ENCODE data around the gene PARVG.

PARVG gene

DNA sequence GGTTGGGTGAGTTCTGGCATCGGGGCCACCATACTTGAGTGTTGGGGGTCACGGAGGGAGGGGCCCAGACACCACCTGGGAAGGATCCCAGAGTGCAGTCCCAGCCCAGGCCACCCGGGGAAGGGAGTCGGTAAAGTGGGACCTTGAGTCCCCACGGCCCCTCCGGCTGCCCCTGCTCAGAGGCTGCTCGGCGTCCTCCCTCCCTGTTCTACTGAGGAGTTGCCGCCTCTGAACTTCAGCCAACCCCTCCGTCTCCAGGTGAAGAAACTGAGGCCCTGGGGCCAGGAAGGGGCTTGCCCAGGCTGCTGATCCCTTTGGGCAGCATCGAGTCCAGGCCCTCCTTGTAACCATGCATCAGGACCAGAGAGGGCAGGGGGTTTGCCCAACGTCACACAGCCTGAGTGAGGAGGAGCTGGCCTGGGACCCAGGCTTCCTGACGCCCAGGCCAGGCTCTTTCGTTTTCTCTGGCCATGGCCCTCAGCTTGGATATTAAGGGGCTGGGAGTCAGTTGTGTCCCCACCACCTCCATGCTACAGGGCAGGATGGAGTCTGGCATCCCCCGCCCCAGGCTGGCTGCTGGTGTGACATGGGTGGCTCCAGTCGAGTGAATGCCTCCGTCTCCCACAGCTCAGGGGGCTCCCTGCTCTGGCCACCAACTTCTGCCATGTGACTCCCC, 1.3 kb downstream of the PARVG start:
- no peak for FAIRE-seq

GRCh38 chr22:44182588-44183286, 2.0 kb downstream of the PARVG start:
- no peak for FAIRE-seq

DNA sequence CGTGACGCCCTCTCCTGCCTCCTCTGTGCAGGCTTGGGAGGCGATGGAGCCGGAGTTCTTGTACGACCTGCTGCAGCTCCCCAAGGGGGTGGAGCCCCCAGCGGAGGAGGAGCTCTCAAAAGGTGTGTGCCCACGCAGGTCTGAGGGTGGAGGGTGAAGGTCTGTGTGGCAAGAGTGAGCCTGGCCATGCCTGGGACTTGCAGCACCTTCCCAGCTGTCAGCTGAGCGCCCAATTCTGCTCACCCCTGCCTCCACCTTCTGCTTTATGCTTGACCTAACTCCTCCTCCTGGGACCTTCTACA, 2.5 kb downstream of the PARVG start:
- FAIRE-seq, result no peak

- no peak for FAIRE-seq
Measured at GRCh38 chr22:44184006-44184405, 3.3 kb downstream of the PARVG start.

DNA sequence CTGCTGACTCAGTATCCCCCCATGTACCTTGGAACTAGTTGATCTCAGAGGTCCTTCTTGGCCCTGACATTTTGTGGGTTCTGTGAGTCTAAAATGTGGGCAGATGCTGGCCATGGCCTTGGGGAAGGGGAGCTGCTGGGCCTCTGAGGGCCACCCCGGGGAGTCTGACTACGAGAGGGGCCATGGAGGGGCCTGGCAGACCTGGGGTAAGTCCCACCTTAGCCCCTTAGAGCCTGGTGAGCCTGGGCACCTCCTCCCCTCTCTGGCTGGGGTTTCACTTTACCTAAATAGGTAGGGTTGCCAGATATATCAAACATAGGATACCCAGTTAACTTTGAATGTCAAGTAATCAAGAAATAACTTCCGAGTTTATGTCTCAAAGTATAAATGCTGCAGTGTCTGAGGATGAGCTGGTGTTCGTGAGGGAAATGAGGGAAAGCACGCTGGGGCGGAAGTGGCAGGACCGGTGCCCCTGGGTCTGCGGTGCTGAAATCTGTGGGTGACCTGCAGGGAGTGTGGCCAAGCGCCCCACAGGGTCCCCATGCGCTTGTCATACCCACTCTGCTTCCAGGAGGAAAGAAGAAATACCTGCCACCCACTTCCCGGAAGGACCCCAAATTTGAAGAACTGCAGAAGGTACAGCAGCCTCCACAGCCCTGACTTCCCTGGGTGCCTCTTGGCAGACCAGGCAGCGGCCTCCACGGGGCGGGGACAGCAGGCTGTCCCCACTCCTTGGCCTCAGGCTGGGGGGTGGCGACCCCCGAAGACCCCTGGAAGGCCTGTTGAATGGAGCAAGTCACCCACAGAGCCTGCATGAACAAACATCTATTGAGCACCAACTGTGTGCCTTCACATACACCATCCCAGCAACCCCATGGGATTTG, 4.8 kb downstream of the PARVG start:
- FAIRE-seq, result no peak

DNA sequence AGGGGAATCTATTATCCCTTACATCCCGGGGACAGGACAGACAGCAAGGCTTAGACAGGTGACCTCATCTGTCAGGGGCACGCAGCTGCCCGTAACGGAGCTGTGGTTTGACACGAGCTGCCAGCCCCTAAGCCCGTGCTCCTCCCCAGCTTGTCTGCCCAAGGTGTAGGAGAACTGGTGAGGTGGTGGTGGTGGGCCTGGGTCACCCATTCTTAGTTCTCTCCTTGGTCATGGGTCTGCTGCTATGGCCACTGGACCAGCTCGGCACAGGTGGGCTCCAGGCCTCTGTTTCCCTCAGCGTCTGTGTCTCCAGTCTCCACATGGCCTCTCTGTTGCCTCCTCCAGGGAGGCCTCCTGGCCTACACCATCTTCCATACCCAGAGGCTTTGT, 5.4 kb downstream of the PARVG start:
- no peak for FAIRE-seq

DNA sequence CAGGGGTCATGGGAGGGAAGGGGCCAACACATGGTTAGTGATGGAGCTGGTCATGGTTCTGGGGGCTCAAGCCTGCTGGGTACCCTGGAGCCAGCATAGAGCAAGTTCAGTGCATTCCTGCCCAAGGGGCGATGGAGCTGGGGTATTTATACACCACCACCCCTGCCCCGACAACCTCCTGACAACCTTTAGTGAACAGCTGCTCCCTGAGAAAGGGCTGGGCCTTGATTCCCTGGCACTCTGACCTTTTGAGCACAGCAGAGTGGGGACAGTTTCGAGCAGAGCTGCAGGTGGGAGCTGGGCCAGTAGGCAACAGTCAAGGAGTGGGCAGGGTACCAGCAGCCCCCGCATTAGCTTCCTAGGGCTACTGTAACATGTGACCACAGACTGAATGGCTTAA, 6.0 kb downstream of the PARVG start:
- FAIRE-seq, result no peak

GRCh38 chr22:44187652-44188230, 7.0 kb downstream of the PARVG start:
- FAIRE-seq, result no peak

GRCh38 chr22:44188316-44188715, 7.6 kb downstream of the PARVG start:
- FAIRE-seq, result no peak

DNA sequence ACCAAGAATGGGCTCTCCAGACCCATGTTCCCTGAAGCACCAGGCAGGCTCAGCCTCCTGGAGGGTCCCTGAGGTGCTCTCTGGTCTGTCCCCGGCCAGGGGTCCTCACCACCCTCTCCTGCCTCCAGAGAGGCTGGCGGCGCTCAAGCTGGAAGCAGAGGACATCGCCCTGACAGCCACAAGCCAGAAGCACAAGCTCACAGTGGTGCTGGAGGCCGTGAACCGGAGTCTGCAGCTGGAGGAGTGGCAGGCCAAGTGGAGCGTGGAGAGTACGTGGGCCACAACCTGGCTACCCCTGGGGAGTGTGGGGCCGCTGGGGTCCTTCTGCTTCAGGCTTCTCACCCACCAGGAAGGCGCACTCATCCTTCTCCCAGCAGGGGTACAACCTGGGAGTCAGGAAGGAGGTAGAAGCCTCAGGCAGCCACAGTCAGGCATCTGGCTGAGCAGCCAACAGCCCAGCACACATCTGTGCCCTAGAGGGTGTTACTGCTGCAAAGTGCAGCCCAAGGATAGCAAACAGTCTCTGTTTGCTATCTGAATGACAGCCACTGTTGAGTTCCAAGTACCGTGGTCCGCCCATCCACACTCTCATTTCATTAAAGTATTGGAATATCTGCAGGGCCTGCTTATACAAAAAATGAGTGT, 8.4 kb downstream of the PARVG start:
- FAIRE-seq, result no peak

DNA sequence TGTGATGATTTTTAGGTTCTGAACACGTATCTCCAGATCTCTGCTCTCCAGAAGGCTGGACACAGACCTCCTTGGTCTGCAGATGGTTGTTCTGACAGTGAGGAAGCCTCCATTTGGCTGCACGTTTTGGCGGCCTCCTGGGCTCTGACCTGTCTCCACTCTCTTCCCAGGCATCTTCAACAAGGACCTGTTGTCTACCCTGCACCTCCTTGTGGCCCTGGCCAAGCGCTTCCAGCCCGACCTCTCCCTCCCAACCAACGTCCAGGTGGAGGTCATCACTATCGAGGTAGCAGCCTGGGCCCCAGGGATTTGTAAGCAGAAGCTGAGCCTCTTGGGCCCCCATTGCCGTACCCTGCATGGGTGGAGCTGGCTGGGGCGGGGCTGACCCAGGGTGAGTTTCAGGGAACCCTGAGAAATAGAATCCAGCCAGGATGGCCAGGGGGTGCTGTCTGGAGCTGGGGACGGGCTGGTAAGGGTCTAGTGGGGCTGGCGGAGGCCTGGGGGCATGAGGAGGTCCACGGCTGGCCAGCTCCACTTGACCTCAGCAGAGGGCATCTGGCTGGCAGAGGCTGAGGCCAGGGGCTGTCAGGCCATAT, 9.8 kb downstream of the PARVG start:
- FAIRE-seq, result no peak

DNA sequence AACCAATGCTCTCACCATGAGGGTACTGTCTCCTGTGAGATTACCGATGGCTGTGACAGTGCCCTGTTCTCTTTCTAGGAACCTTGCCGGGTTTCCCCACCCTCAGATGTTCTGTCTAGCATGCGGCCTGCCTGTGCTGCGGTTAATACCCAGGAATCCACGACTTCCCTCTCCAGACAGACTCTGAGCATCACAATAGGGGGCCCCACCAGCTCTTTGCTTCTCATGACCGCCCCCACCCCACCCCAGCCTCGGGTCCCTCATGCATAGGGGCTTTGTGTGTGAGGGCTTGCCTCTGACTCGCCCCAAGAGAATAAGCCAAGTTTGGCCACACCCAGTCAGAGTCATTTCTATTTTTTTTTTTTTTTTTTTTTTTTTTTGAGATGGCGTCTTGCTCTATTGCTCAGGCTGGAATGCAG, 10.3 kb downstream of the PARVG start:
- no peak for FAIRE-seq

DNA sequence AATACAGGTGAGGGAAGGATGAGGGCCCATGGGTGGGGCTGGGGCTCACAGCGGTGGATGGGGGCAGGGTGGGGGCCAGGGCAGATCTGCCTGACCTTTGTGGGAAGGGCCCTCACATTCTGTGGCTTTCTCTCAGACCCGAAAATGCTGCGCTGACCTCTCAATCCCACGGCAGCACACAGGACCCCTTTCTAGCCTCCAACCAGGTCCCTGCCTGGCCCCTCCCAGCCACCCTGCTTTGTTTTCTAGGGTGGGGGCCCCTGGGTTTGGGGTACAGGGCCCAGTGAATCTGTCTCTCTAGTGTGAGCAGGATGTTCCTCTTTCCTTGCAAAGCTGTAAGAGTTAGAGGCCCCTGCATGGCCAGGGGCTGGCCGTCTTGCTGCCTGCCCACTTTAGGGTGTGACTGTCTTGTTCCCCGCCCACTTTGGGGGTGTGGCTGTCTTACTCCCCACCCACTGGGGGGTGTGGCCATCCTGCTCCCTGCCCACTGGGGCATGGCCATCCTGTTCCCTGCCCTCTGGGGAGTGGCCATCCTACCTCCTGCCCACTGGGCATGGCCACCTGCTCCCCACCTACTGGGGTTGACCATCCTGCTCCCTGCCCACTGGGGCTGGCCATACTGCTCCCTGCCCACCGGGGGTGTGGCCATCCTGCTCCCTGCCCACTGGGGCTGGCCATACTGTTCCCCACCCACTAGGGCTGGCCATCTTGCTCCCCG, 11.5 kb downstream of the PARVG start:
- FAIRE-seq, result no peak

GRCh38 chr22:44192816-44193534, 12.2 kb downstream of the PARVG start:
- FAIRE-seq, result no peak

GRCh38 chr22:44193535-44193891, 12.8 kb downstream of the PARVG start:
- no peak for FAIRE-seq

- no peak for FAIRE-seq
Measured at GRCh38 chr22:44194569-44194968, 13.8 kb downstream of the PARVG start.

DNA sequence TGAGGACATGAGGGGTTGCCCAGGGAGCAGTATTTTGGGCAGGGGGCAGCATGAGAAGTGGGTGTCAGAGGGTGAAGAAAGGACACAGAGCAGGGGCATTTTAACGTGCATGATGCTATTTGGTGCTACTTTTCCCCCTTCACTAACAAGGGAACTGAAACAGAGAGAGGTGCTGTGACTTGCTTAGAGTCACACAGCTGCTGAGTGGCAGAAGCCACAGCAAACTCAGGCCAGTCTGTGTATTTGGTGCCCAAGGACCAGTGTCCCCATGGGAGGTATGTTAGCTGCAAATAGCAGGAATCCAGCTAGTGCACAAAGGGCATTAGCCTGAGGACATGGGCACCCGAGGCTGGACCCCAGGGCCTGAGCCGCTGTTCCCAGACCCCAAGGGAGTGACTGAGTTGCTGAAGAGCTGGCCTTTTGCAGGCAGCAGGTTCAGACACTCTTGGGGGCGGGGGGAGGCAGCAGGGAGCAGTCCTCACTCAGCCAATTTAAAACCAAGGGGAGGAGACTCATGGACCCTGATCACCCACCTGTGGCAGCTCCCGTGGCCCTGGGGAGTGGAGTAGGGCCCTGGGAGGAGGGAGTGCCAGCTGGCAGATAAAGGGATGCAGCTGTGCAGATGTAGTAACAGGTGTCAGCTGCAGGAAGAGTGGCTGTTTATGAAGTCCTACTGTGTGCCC, 14.6 kb downstream of the PARVG start:
- FAIRE-seq, result no peak

DNA sequence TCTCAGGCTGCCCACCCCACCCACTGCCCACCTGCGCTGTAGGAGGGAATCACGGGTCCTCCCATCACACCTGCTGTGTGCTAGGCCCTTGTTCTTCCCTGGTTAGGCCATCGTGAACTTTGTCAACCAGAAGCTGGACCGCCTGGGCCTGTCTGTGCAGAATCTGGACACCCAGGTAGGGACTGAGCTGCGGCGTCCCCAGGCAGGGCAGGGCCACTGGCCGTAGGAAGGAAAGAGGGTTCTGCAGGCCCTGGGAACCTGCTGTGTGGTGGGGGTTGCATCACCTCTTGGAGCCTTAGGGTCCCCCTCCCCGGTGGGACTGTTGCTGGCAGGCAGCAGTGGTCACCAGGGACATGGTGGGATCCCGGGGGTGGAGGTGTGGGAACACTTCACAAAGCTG, 15.5 kb downstream of the PARVG start:
- no peak for FAIRE-seq

DNA sequence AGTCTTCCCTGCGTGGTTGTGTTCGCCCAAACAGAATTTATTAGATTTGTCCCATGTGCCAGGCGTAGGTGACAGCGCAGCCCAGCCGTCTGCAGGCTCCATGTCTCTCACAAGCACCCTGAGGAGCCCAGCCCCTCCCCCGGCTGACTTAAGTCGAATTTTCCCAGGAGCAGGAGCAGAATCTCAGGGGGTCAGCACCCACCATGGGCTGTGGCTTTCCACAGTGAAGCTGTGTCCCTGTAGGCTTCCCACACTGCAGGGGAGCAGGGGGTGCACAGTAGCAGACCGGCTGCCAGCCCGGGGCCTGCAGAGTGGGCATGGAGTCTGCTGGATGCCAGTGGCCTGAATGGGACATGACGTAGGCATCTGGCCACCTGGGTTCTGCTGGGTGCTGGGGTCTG, 16.0 kb downstream of the PARVG start:
- FAIRE-seq, result no peak

GRCh38 chr22:44197271-44197670, 16.5 kb downstream of the PARVG start:
- FAIRE-seq, result no peak

- FAIRE-seq, result no peak
Measured at GRCh38 chr22:44199164-44199563, 18.4 kb downstream of the PARVG start.

Measured in G401.6 (cell line).